ENCODE results near the gene EVC. TPM values are rescaled to one million over a fixed set of nuclear protein-coding genes. Genes with fewer than 3 reads are reported as not detected.

Gene EVC
- total RNA-seq, 4 donors from 2014 or later, result 8.3 to 37.0 (median 19.3) TPM

- no peak for TF ChIP-seq CTCF (IDR thresholded peaks at IDR 0.05; ENCODE audit: low read depth)
Measured at GRCh38 chr4:5757091-5757490, 46.1 kb downstream of the EVC start.

GRCh38 chr4:5757536-5757935, 46.5 kb downstream of the EVC start:
- TF ChIP-seq CTCF (IDR thresholded peaks at IDR 0.05; ENCODE audit: low read depth), result no peak

GRCh38 chr4:5757954-5758353, 47.0 kb downstream of the EVC start:
- no peak for TF ChIP-seq CTCF (IDR thresholded peaks at IDR 0.05; ENCODE audit: low read depth)

GRCh38 chr4:5758741-5759140, 47.7 kb downstream of the EVC start:
- TF ChIP-seq CTCF (IDR thresholded peaks at IDR 0.05; ENCODE audit: low read depth), result no peak

- no peak for TF ChIP-seq CTCF (IDR thresholded peaks at IDR 0.05; ENCODE audit: low read depth)
Measured at GRCh38 chr4:5759236-5760075, 48.5 kb downstream of the EVC start.

GRCh38 chr4:5760246-5760645, 49.2 kb downstream of the EVC start:
- no peak for TF ChIP-seq CTCF (IDR thresholded peaks at IDR 0.05; ENCODE audit: low read depth)

- no peak for TF ChIP-seq CTCF (IDR thresholded peaks at IDR 0.05; ENCODE audit: low read depth)
Measured at GRCh38 chr4:5760936-5761480, 50.0 kb downstream of the EVC start.

Measured in subcutaneous adipose tissue (tissue), 4 donors.